ENCODE measurements around the gene TMTC1. TPM values are rescaled to one million over a fixed set of nuclear protein-coding genes. Genes with fewer than 3 reads are reported as not detected.

Gene TMTC1
- total RNA-seq, 2 donors from 2014 or later: 3.3 to 6.3 TPM

- no peaks in the 10 kb centered on the region for H3K36me3 ChIP-seq
- no peak for TF ChIP-seq CTCF (IDR thresholded peaks at IDR 0.05)
- no peaks in the 10 kb centered on the region for H3K27me3 ChIP-seq
- no peak overlapping the region for H3K4me3 ChIP-seq
- H3K4me1 ChIP-seq: no peaks in the 10 kb centered on the region
- H3K27ac ChIP-seq: no peak overlapping the region
- intact Hi-C loops (cut with DNase I): no loop called here
- H3K9ac ChIP-seq (ENCODE audit: low read depth in 2 of 2, low read length in 2 of 2): no peak overlapping the region
- no peaks in the 10 kb centered on the region for H3K9me3 ChIP-seq
- DNase-seq: no peak
Measured at GRCh38 chr12:29773076-29773475, 10.7 kb downstream of the TMTC1 start.

GRCh38 chr12:29771786-29772185, 12.0 kb downstream of the TMTC1 start:
- DNase-seq: no peak
- intact Hi-C loops (cut with DNase I): no loop called here
- no peak overlapping the region for H3K9ac ChIP-seq (ENCODE audit: low read depth in 2 of 2, low read length in 2 of 2)

GRCh38 chr12:29771165-29771564, 12.6 kb downstream of the TMTC1 start:
- no peak for TF ChIP-seq CTCF (IDR thresholded peaks at IDR 0.05)
- Histone ChIP-seq H3K4me1 (no peaks in the 10 kb centered on the region), H3K9me3 (no peaks in the 10 kb centered on the region), H3K9ac (ENCODE audit: low read depth in 2 of 2, low read length in 2 of 2) (no peak overlapping the region), H3K36me3 (no peaks in the 10 kb centered on the region), H3K4me3 (no peak overlapping the region), H3K27me3 (no peaks in the 10 kb centered on the region), H3K27ac (no peak overlapping the region)
- no peak for DNase-seq
- intact Hi-C loops (cut with DNase I): no loop called here

More at GRCh38 chr12:29771786-29772185, 12.0 kb downstream of the TMTC1 start:
- Histone ChIP-seq H3K27me3 (no peaks in the 10 kb centered on the region), H3K9me3 (no peaks in the 10 kb centered on the region), H3K36me3 (no peaks in the 10 kb centered on the region), H3K4me1 (no peaks in the 10 kb centered on the region), H3K4me3 (no peak overlapping the region), H3K27ac (no peak overlapping the region)
- TF ChIP-seq CTCF (IDR thresholded peaks at IDR 0.05): no peak

- Histone ChIP-seq H3K27me3 (no peaks in the 10 kb centered on the region), H3K9me3 (no peaks in the 10 kb centered on the region), H3K27ac (no peak overlapping the region), H3K36me3 (no peaks in the 10 kb centered on the region), H3K4me1 (no peaks in the 10 kb centered on the region), H3K9ac (ENCODE audit: low read depth in 2 of 2, low read length in 2 of 2) (no peak overlapping the region), H3K4me3 (no peak overlapping the region)
- no peak for DNase-seq
- no peak for TF ChIP-seq CTCF (IDR thresholded peaks at IDR 0.05)
- intact Hi-C loops (cut with DNase I): no loop called here
Measured at GRCh38 chr12:29769162-29769858, 14.4 kb downstream of the TMTC1 start.

- Histone ChIP-seq H3K27ac (no peak overlapping the region), H3K9ac (ENCODE audit: low read depth in 2 of 2, low read length in 2 of 2) (no peak overlapping the region), H3K4me3 (no peak overlapping the region), H3K27me3 (no peaks in the 10 kb centered on the region), H3K9me3 (no peaks in the 10 kb centered on the region), H3K36me3 (no peaks in the 10 kb centered on the region), H3K4me1 (no peaks in the 10 kb centered on the region)
- TF ChIP-seq CTCF (IDR thresholded peaks at IDR 0.05): no peak
- no peak for DNase-seq
- intact Hi-C loops (cut with DNase I): no loop called here
Measured at GRCh38 chr12:29768372-29768771, 15.4 kb downstream of the TMTC1 start.
